Adrenal gland (tissue), 12 donors: ENCODE results near the gene APOO. TPM values are rescaled to one million over a fixed set of nuclear protein-coding genes. Genes with fewer than 3 reads are reported as not detected.
A peak's percentile ranks its signal among the peaks of the same experiment; 100 is the strongest.

Experiments
- DNase-seq, 7 donors: peaks; one replicate each; pipeline ENCODE4 v3.0.0-alpha.2; 2019 to 2020
- H3K27ac ChIP-seq, 5 donors: fragments of 200-600 bp; sonication (generic) in 4 of 5; 1 replicate in 3 of 5; 2 replicates in 2 of 5; pipeline versions ENCODE4 v1.5.1 to v1.8.0; 2016 to 2020; ENCODE audit warnings: mild to moderate bottlenecking in 1 of 5
- H3K27me3 ChIP-seq: fragments of 200-600 bp; 2 replicates; pipeline ENCODE4 v1.8.0; 2021
- H3K36me3 ChIP-seq, 2 donors: fragments of 200-600 bp; replicated peaks in 1 of 2; 1 replicate in 1 of 2; 2 replicates in 1 of 2; pipeline versions ENCODE4 v1.5.1 to v1.8.0; 2018 to 2022
- H3K4me1 ChIP-seq, 2 donors: fragments of 200-600 bp; replicated peaks in 1 of 2; 1 replicate in 1 of 2; 2 replicates in 1 of 2; pipeline versions ENCODE4 v1.5.1 to v1.8.0; 2018 to 2021
- H3K4me3 ChIP-seq, 4 donors: fragments of 200-600 bp; sonication (generic) in 3 of 4; one replicate each; pipeline ENCODE4 v1.5.1; 2016 to 2018
- H3K9me3 ChIP-seq, 3 donors: fragments of 200-600 bp; sonication (generic) in 1 of 3; replicated peaks in 1 of 3; 1 replicate in 2 of 3; 2 replicates in 1 of 3; pipeline versions ENCODE4 v1.5.1 to v1.8.0; 2016 to 2021
- POLR2A ChIP-seq, 2 donors: fragments of 450-650 bp; IDR thresholded peaks; one replicate each; pipeline ENCODE4 v1.6.1; 2017; ENCODE audit warnings: antibody characterized with exemption in 2 of 2, mild to moderate bottlenecking in 2 of 2, moderate library complexity in 1 of 2
- WGBS, 4 donors: extraction: QIAGEN DNeasy Blood & Tissue Kit in 2 of 4; methylation state at CpG; one replicate each; pipeline versions ENCODE4 v1.1.5 to v1.1.7; 2013 to 2017; 5-methylcytosine and 5-hydroxymethylcytosine counted together
- intact Hi-C, 2 donors: fragments of 100-400 bp; cut with DNase I; formaldehyde crosslinking; loops; one replicate each; pipeline versions ENCODE4 v1.14.1 to v1.15.0; 2022 to 2023
- polyA plus RNA-seq, 3 donors: library from polyadenylated mRNA; stranded (reverse); fragments of 200-250 nt in 2 of 3; fragments of 350-450 nt in 1 of 3; fragmentation: Illumina TruSeq in 1 of 3; extraction: RNeasy Lipid Tissue Mini Kit (QIAGEN cat#74804) in 1 of 3; gene quantifications; one replicate each; pipeline ENCODE4 v1.2.3, GENCODE V29; 2013 to 2014
- total RNA-seq, 9 donors: library from RNA; depleted of rRNA in 4 of 9; stranded (reverse); fragments of >200 nt in 4 of 9; fragments of 120-200 nt in 1 of 9; fragmentation: NEBNext Ultra II Directional in 1 of 9; extraction: Animal tissue kit (Norgen Biotek cat#: 25700) in 1 of 9; gene quantifications; one replicate each; pipeline versions ENCODE4 v1.1.0 to v1.2.4, GENCODE V29; 2013 to 2023
- TF ChIP-seq, protein P1 (sequence below), 6 experiments: fragments of 450-650 bp in 4 of 6; fragments of 200-600 bp in 2 of 6; sonication (generic) in 1 of 6; IDR thresholded peaks; 1 replicate in 5 of 6; 2 replicates in 1 of 6; pipeline versions ENCODE4 v1.5.1 to v1.8.0; 2016 to 2021; ENCODE audit warnings: antibody characterized with exemption in 6 of 6, mild to moderate bottlenecking in 2 of 6, moderate library complexity in 1 of 6
- donor health status: healthy with polysubstance abuse.
- donor health status: Bipolar disorder and iron deficiency.
- donor health status: DM: yes; HTN: yes; CAD: no.
- donor health status: DM: no; HTN: no; CAD: no.
- donor health status: DM: no; HTN: no; CAD: no.
- donor health status: DM: yes; HTN: yes; CAD: no.

The APOO gene
- total and polyA plus RNA-seq, 12 donors = 12.9 to 177 (median 27.3) TPM

DNA sequence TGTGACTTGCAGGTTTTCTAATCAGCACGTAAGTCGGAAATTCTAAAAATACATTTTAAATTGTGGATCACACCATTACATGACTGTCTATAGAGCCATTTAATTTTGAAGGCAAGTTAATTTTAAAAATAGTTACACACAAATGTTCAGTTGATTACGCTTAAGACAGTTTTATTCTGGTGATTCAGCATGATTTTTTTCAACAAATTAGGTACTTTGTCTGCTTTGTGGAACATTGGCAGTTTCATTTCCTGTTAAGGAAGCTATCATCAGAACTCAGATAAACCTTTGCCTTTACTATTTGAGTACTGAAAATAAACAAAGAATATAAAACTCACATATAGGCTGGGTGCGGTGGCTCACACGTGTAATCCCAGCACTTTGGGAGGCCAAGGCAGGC is 105.3 kb downstream of the APOO start:
- Histone ChIP-seq H3K36me3 (no peaks in the 10 kb centered on the region), H3K27ac (peak overlapping the region in 1 of 5 donors; percentile 35), H3K27me3 (peaks cover 2% of the 10 kb centered on the region), H3K4me1 (no peaks in the 10 kb centered on the region), H3K9me3 (no peaks in the 10 kb centered on the region), H3K4me3 (no peak overlapping the region)
- no peak for DNase-seq
- intact Hi-C loops = no loop called here
- no peak for TF ChIP-seq POLR2A (IDR thresholded peaks at IDR 0.05)
- TF ChIP-seq, protein P1, sequence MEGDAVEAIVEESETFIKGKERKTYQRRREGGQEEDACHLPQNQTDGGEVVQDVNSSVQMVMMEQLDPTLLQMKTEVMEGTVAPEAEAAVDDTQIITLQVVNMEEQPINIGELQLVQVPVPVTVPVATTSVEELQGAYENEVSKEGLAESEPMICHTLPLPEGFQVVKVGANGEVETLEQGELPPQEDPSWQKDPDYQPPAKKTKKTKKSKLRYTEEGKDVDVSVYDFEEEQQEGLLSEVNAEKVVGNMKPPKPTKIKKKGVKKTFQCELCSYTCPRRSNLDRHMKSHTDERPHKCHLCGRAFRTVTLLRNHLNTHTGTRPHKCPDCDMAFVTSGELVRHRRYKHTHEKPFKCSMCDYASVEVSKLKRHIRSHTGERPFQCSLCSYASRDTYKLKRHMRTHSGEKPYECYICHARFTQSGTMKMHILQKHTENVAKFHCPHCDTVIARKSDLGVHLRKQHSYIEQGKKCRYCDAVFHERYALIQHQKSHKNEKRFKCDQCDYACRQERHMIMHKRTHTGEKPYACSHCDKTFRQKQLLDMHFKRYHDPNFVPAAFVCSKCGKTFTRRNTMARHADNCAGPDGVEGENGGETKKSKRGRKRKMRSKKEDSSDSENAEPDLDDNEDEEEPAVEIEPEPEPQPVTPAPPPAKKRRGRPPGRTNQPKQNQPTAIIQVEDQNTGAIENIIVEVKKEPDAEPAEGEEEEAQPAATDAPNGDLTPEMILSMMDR (IDR thresholded peaks at IDR 0.05) = no peak
- 61 to 80% (median 74%) methylated on average over 5 of the region's 5 CpGs for WGBS, 4 donors

DNA sequence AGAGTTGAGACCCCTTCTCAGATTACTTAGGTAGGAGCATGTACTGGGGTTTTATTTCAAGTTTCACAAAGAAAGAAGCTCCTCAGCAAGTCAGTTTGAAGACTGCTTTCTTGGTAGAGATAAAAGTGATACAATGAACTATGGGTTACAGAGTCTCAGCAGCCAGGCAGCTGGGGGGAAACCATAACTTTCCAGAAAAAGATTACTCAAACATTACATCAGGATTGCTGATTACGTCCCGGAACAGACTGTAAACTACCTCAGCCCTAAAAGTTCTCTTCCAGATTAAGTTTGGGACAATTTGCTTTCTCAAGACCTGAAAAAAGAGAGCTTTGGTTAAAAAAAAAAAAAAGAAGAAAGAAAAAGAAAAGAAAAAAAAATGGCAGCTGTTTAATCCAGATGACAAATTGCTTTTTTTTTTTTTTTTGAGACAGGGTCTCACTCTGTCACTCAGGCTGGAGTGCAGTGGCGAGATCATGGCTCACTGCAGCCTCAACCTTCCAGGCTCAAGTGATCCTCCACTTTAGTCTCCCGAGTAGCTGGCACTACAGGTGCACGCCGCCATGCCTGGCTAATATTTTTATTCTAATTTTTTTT is 108.2 kb downstream of the APOO start:
- TF ChIP-seq, protein P1 (IDR thresholded peaks at IDR 0.05) = no peak
- TF ChIP-seq POLR2A (IDR thresholded peaks at IDR 0.05) = no peak
- Histone ChIP-seq H3K4me1 (no peaks in the 10 kb centered on the region), H3K27ac (no peak overlapping the region), H3K27me3 (peaks cover 2% of the 10 kb centered on the region), H3K4me3 (no peak overlapping the region), H3K36me3 (no peaks in the 10 kb centered on the region), H3K9me3 (no peaks in the 10 kb centered on the region)
- no peak for DNase-seq
- intact Hi-C loops = no loop called here
- WGBS, 4 donors = 77 to 81% (median 79%) methylated on average over 6 of the region's 6 CpGs

- H3K9me3 ChIP-seq = no peaks in the 10 kb centered on the region
- no peaks in the 10 kb centered on the region for H3K4me1 ChIP-seq
- no peak overlapping the region for H3K4me3 ChIP-seq
- no peaks in the 10 kb centered on the region for H3K36me3 ChIP-seq
- intact Hi-C loops = no loop called here
- H3K27me3 ChIP-seq = peaks cover 2% of the 10 kb centered on the region
- TF ChIP-seq POLR2A (IDR thresholded peaks at IDR 0.05) = no peak
- TF ChIP-seq, protein P1 (IDR thresholded peaks at IDR 0.05) = no peak
- DNase-seq = no peak
- no peak overlapping the region for H3K27ac ChIP-seq
- WGBS, 4 donors = 84 to 92% (median 86%) methylated on average over 11 to 12 of the region's 12 CpGs
These were observed 110.2 kb downstream of the APOO start for GRCh38 chrX:23797371-23798128.

DNA sequence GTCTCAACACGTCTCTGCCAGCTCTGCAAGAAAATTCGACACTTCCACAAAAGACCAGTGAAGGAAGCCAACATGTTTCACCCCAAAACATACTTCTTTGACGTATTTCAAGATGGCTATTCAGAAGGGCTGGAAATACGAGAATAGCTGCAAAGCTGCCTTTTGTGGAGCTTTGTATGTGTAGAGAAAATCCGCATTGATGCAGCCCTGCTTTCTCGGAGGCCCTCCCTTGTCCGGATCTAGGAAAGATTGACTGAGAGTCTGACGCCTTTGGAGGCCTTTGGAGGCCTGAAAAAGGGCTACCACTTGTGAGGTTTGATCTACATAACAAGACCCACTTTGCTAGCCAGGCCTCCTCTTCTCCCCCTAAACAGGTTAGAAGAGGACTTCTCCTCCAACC is 112.5 kb downstream of the APOO start:
- no peaks in the 10 kb centered on the region for H3K36me3 ChIP-seq
- no peak overlapping the region for H3K4me3 ChIP-seq
- H3K9me3 ChIP-seq = no peaks in the 10 kb centered on the region
- WGBS, 4 donors = 76 to 78% (median 77%) methylated on average over 4 to 8 of the region's 8 CpGs
- TF ChIP-seq POLR2A (IDR thresholded peaks at IDR 0.05) = no peak
- TF ChIP-seq, protein P1 (IDR thresholded peaks at IDR 0.05) = no peak
- H3K4me1 ChIP-seq = no peaks in the 10 kb centered on the region
- peaks cover 2% of the 10 kb centered on the region for H3K27me3 ChIP-seq
- no peak for DNase-seq
- no peak overlapping the region for H3K27ac ChIP-seq
- intact Hi-C loops = no loop called here
